KMS-11 (cell line): Measurements from ENCODE around the gene TMEM200A.

Experiments
- H2AFZ ChIP-seq: fragments of 200-600 bp; sonication (generic); 2 replicates; pipeline ENCODE4 v1.6.1; 2016; ENCODE audit warnings: antibody characterized with exemption, mixed run types, low read depth
- H3K27ac ChIP-seq: fragments of 200-600 bp; sonication (generic); 2 replicates; pipeline ENCODE4 v1.6.1; 2016; ENCODE audit warnings: mild to moderate bottlenecking, mixed run types
- H3K27me3 ChIP-seq: fragments of 200-600 bp; sonication (generic); 2 replicates; pipeline ENCODE4 v1.6.1; 2017; ENCODE audit warnings: mild to moderate bottlenecking, low read depth, mixed run types, moderate library complexity; ENCODE audit not compliant: insufficient read depth
- H3K36me3 ChIP-seq: fragments of 200-600 bp; sonication (generic); 2 replicates; pipeline ENCODE4 v1.6.1; 2017; ENCODE audit warnings: mild to moderate bottlenecking, mixed run types; ENCODE audit not compliant: insufficient read depth
- H3K4me1 ChIP-seq: fragments of 200-600 bp; sonication (generic); 2 replicates; pipeline ENCODE4 v1.6.1; 2016; ENCODE audit warnings: mild to moderate bottlenecking, low read depth, mixed run types; ENCODE audit not compliant: poor library complexity, severe bottlenecking
- H3K4me2 ChIP-seq: fragments of 200-600 bp; sonication (generic); 2 replicates; pipeline ENCODE4 v1.7.0; 2016; ENCODE audit warnings: mild to moderate bottlenecking, mixed run types
- H3K4me3 ChIP-seq: fragments of 200-600 bp; sonication (generic); IDR thresholded peaks from 2 replicates; pipeline ENCODE4 v1.6.1; 2017; ENCODE audit warnings: low read depth, low read length, mixed read lengths; ENCODE audit not compliant: insufficient read depth
- H3K79me2 ChIP-seq: fragments of 200-600 bp; sonication (generic); 2 replicates; pipeline ENCODE4 v1.6.1; 2016; ENCODE audit warnings: low read depth, mixed run types; ENCODE audit not compliant: insufficient read depth
- H3K9ac ChIP-seq: fragments of 200-600 bp; sonication (generic); 2 replicates; pipeline ENCODE4 v1.6.1; 2016; ENCODE audit warnings: mild to moderate bottlenecking, mixed run types
- H4K20me1 ChIP-seq: fragments of 200-600 bp; sonication (generic); 2 replicates; pipeline ENCODE4 v1.6.1; 2016; ENCODE audit warnings: mild to moderate bottlenecking, mixed run types; ENCODE audit not compliant: insufficient read depth
- TF ChIP-seq, protein P1 (sequence below): fragments of 200-600 bp; sonication (generic); conservative IDR thresholded peaks from 2 replicates; pipeline ENCODE4 v1.6.1; 2017; ENCODE audit warnings: low read depth, mild to moderate bottlenecking, antibody characterized with exemption, low read length, moderate library complexity, mixed read lengths

Gene TMEM200A

DNA sequence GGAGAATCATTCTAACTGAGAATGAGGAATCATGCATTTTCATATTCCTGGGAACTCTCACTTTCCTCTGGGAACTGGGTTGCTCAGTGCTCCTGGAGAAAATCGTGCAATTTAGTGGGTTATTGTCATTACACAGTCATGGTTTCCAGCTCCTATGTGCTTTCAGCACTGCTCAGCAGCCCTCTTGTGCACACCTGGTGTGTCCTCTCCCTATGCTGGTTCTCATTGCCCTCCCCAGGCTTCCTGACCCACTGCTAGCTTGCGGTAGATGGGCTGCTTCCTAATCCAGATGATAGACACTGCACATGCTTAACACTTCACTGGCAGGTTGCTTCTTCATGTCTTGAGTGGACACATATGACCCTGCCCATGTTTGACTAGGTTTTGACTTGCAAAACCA is 39.7 kb downstream of the TMEM200A start:
- no peaks in the 10 kb centered on the region for H4K20me1 ChIP-seq
- H3K9ac ChIP-seq: no peak overlapping the region
- peaks cover 12% of the 10 kb centered on the region for H3K4me1 ChIP-seq
- H3K79me2 ChIP-seq: no peaks in the 10 kb centered on the region
- H3K4me2 ChIP-seq: peak overlapping the region; percentile 18; the same call in 1 of the 2 replicates
- H3K27me3 ChIP-seq: no peaks in the 10 kb centered on the region
- no peak overlapping the region for H3K4me3 ChIP-seq
- TF ChIP-seq, protein P1, sequence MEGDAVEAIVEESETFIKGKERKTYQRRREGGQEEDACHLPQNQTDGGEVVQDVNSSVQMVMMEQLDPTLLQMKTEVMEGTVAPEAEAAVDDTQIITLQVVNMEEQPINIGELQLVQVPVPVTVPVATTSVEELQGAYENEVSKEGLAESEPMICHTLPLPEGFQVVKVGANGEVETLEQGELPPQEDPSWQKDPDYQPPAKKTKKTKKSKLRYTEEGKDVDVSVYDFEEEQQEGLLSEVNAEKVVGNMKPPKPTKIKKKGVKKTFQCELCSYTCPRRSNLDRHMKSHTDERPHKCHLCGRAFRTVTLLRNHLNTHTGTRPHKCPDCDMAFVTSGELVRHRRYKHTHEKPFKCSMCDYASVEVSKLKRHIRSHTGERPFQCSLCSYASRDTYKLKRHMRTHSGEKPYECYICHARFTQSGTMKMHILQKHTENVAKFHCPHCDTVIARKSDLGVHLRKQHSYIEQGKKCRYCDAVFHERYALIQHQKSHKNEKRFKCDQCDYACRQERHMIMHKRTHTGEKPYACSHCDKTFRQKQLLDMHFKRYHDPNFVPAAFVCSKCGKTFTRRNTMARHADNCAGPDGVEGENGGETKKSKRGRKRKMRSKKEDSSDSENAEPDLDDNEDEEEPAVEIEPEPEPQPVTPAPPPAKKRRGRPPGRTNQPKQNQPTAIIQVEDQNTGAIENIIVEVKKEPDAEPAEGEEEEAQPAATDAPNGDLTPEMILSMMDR: no peak
- no peaks in the 10 kb centered on the region for H3K36me3 ChIP-seq
- no peak overlapping the region for H2AFZ ChIP-seq
- no peak overlapping the region for H3K27ac ChIP-seq

DNA sequence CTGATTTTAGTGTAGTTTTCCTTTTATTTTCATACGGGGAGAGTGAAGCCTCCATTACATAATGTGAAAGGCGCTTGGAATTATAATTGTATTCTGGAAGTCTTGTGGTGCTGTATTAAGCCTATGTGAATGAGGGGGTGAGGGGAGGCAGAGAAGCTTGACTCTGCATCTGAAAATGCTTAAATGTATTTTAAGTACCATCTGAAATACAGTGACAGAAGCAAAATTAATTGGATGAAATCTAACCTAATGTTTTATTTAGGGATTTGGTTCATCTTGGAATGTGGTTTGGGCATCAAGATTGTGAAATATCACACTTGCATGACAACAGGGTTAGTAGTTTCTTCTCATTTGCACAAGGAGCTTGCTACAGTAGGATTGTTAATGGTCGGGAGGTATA is 41.2 kb downstream of the TMEM200A start:
- Histone ChIP-seq H3K4me2 (no peak overlapping the region), H3K4me3 (no peak overlapping the region), H3K27me3 (no peaks in the 10 kb centered on the region), H3K27ac (no peak overlapping the region), H3K79me2 (no peaks in the 10 kb centered on the region), H2AFZ (no peak overlapping the region), H3K9ac (no peak overlapping the region), H4K20me1 (no peaks in the 10 kb centered on the region), H3K36me3 (no peaks in the 10 kb centered on the region), H3K4me1 (peaks cover 12% of the 10 kb centered on the region)
- TF ChIP-seq, protein P1: no peak

GRCh38 chr6:130409418-130410100 is 43.7 kb downstream of the TMEM200A start:
- Histone ChIP-seq H3K27ac (no peak overlapping the region), H3K36me3 (no peaks in the 10 kb centered on the region), H4K20me1 (no peaks in the 10 kb centered on the region), H3K4me3 (no peak overlapping the region), H3K27me3 (no peaks in the 10 kb centered on the region), H3K79me2 (no peaks in the 10 kb centered on the region), H2AFZ (no peak overlapping the region), H3K4me1 (peaks cover 12% of the 10 kb centered on the region), H3K9ac (no peak overlapping the region), H3K4me2 (no peak overlapping the region)
- TF ChIP-seq, protein P1: no peak

GRCh38 chr6:130411481-130411880 is 45.7 kb downstream of the TMEM200A start:
- TF ChIP-seq, protein P1: no peak
- no peaks in the 10 kb centered on the region for H3K36me3 ChIP-seq
- no peak overlapping the region for H3K27ac ChIP-seq
- no peaks in the 10 kb centered on the region for H4K20me1 ChIP-seq
- no peak overlapping the region for H2AFZ ChIP-seq
- H3K27me3 ChIP-seq: no peaks in the 10 kb centered on the region
- no peak overlapping the region for H3K4me2 ChIP-seq
- no peak overlapping the region for H3K9ac ChIP-seq
- no peaks in the 10 kb centered on the region for H3K4me1 ChIP-seq
- no peaks in the 10 kb centered on the region for H3K79me2 ChIP-seq
- no peak overlapping the region for H3K4me3 ChIP-seq
